Stimulated activated CD4-positive, alpha-beta T cell treated with anti-CD3 and anti-CD28 coated beads, Interleukin-12 subunit alpha, Interleukin-12 subunit beta, amount 100 ng/mL, for 4 hours (primary cell): ENCODE results near the gene MRPL17.

ENCODE experiments used
- DNase-seq: peaks from one replicate; pipeline ENCODE4 v3.0.0-alpha.2; 2020

MRPL17 gene

DNA sequence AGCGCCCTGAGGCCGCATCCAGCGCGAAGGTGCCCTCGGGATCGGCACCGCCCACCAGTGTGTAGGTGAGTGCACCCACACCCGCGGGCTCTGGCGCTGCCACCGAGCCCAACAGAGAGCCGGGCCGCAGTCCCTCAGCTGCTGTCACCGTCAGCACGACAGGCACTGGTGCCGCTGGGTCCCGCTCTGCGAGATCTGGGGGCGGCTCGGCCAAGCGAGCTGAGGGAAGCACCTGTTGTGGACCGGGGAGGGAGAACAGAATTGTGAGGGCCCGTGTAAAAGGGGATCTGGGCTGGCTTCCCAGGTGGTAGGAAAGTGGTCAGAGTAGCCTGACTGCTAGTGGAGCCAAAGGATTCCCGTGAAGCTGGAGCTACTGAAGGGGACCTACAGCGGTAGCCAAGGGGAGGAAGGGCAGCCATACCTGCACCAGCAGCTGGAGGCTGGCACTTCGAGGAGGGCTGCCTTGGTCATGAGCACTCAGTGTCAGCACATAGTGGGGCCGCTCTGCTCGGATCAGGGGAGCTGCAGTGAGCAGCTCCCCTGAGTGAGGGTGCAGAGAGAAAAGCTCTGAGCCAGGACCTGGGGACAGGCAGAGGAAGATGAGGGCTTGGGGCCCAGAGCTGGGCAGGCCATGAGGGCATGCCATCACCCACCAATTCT lies 52.4 kb downstream of the MRPL17 start:
- no peak for DNase-seq
